Naive thymus-derived CD4-positive, alpha-beta T cell (primary cell): ENCODE data around the gene LAMA3. TPM values are rescaled to one million over a fixed set of nuclear protein-coding genes. Genes with fewer than 3 reads are reported as not detected.
A peak's percentile ranks its signal among the peaks of the same experiment; 100 is the strongest.

Source experiments
- ATAC-seq: fragments of 150-1000 bp; cut with Tn5 transposase; 2 replicates; pipeline ENCODE4 v1.10.0; 2021; ENCODE audit warnings: mild to moderate bottlenecking, moderate library complexity
- CTCF ChIA-PET: fragments of 350-600 bp; sonication (Branson Sonifier 250); formaldehyde crosslinking; loops from one replicate; lab custom pipeline; 2021; ENCODE audit warnings: antibody characterized with exemption; lab: Charles Lee
- POLR2A ChIA-PET: fragments of 350-600 bp; sonication (Branson Sonifier 250); formaldehyde crosslinking; loops from one replicate; lab custom pipeline; 2021; ENCODE audit warnings: antibody characterized with exemption, inconsistent platforms; lab: Charles Lee
- DNase-seq, 9 donors: peaks; one replicate each; pipeline versions ENCODE4 v3.0.0 to v3.0.0-alpha.2; 2020 to 2022; ENCODE audit warnings: mixed read lengths in 1 of 9
- H3K27ac ChIP-seq: one replicate; pipeline ENCODE4 v1.7.0; 2013; ENCODE audit warnings: mild to moderate bottlenecking, low read depth, low read length, moderate library complexity
- H3K27me3 ChIP-seq, 2 donors: one replicate each; pipeline ENCODE4 v1.7.0; 2013; ENCODE audit warnings: low read length in 2 of 2, mild to moderate bottlenecking in 2 of 2, moderate library complexity in 2 of 2; ENCODE audit not compliant: control insufficient read depth in 2 of 2, insufficient read depth in 2 of 2
- H3K36me3 ChIP-seq, 3 experiments: 1 replicate in 2 of 3; 2 replicates in 1 of 3; pipeline ENCODE4 v1.7.0; 2013; ENCODE audit warnings: low read length in 3 of 3, mild to moderate bottlenecking in 3 of 3, moderate library complexity in 1 of 3; ENCODE audit not compliant: insufficient read depth in 3 of 3, control insufficient read depth in 2 of 3
- H3K4me1 ChIP-seq, 2 donors: one replicate each; pipeline ENCODE4 v1.7.0; 2013; ENCODE audit warnings: low read length in 2 of 2, mild to moderate bottlenecking in 2 of 2, moderate library complexity in 1 of 2; ENCODE audit not compliant: control insufficient read depth in 2 of 2, insufficient read depth in 2 of 2
- H3K4me3 ChIP-seq: 2 replicates; pipeline ENCODE4 v1.7.0; 2013; ENCODE audit warnings: mild to moderate bottlenecking, low read length
- H3K9me3 ChIP-seq, 3 experiments: 1 replicate in 2 of 3; 2 replicates in 1 of 3; pipeline ENCODE4 v1.7.0; 2013; ENCODE audit warnings: low read length in 3 of 3; ENCODE audit not compliant: control insufficient read depth in 2 of 3
- H3K27ac Mint-ChIP-seq, 9 donors: one replicate each; pipeline ENCODE4 v1.8.0; 2020 to 2022; ENCODE audit warnings: mixed read lengths in 9 of 9, mild to moderate bottlenecking in 8 of 9, moderate library complexity in 5 of 9, inconsistent platforms in 2 of 9
- H3K27me3 Mint-ChIP-seq, 5 donors: one replicate each; pipeline ENCODE4 v1.8.0; 2021 to 2022; ENCODE audit warnings: mixed read lengths in 5 of 5, mild to moderate bottlenecking in 1 of 5
- H3K36me3 Mint-ChIP-seq, 5 donors: one replicate each; pipeline ENCODE4 v1.8.0; 2020 to 2022; ENCODE audit warnings: mixed read lengths in 5 of 5, mild to moderate bottlenecking in 3 of 5, inconsistent platforms in 1 of 5
- H3K4me1 Mint-ChIP-seq, 7 donors: one replicate each; pipeline ENCODE4 v1.8.0; 2020 to 2022; ENCODE audit warnings: mixed read lengths in 7 of 7, mild to moderate bottlenecking in 3 of 7, inconsistent platforms in 1 of 7
- H3K4me3 Mint-ChIP-seq, 10 donors: one replicate each; pipeline ENCODE4 v1.8.0; 2020 to 2022; ENCODE audit warnings: mild to moderate bottlenecking in 10 of 10, mixed read lengths in 10 of 10, moderate library complexity in 6 of 10, inconsistent platforms in 2 of 10
- H3K9me3 Mint-ChIP-seq, 11 donors: one replicate each; pipeline ENCODE4 v1.8.0; 2020 to 2022; ENCODE audit warnings: mixed read lengths in 11 of 11, mild to moderate bottlenecking in 4 of 11, inconsistent platforms in 1 of 11, moderate library complexity in 1 of 11
- intact Hi-C, 2 donors: fragments of 100-400 bp; cut with micrococcal nuclease; formaldehyde crosslinking; loops; one replicate each; pipeline ENCODE4 v1.15.1; 2023
- polyA plus RNA-seq, 2 donors: library from polyadenylated mRNA; unstranded; fragments of 300-500 nt; fragmentation: Illumina TruSeq; gene quantifications; one replicate each; pipeline ENCODE4 v1.2.3, GENCODE V29; 2021
- total RNA-seq, 6 experiments: library from RNA in 5 of 6; stranded (reverse) in 5 of 6; gene quantifications; 1 replicate in 5 of 6; 2 replicates in 1 of 6; pipeline ENCODE4 v1.2.3 and lab custom pipeline; 2021 to 2026

The LAMA3 gene
- total and polyA plus RNA-seq, 7 experiments from 2014 or later, result 0.22 TPM; not detected in 6

GRCh38 chr18:23857164-23857552 lies 167.9 kb downstream of the LAMA3 start:
- ChIA-PET CTCF (no interaction called here), POLR2A (interaction anchor here (0.6 to 0.8 kb wide), 2 partner anchors 31 to 516 kb away, joined by 3 to 4 read pairs; no protein-coding TSS in a partner anchor)
- ATAC-seq (no peak), DNase-seq (no peak)
- Histone ChIP-seq H3K4me3 (no peak overlapping the region), H3K27ac (no peak overlapping the region), H3K36me3 (no peaks in the 10 kb centered on the region), H3K27me3 (no peaks in the 10 kb centered on the region), H3K9me3 (no peaks in the 10 kb centered on the region), H3K4me1 (no peaks in the 10 kb centered on the region)
- no peaks in the 10 kb centered on the region for H3K27me3 Mint-ChIP-seq
- no peak overlapping the region for H3K4me3 Mint-ChIP-seq
- H3K36me3 Mint-ChIP-seq, result peaks cover 0 to 3% (median 0%) of the 10 kb centered on the region in 5 donors
- peak overlapping the region in 1 of 9 donors; percentile 12 for H3K27ac Mint-ChIP-seq
- intact Hi-C loops, result no loop called here
- peaks cover 13 to 29% (median 18%) of the 10 kb centered on the region in 7 donors for H3K4me1 Mint-ChIP-seq
- no peaks in the 10 kb centered on the region for H3K9me3 Mint-ChIP-seq

GRCh38 chr18:23857756-23858155 lies 168.5 kb downstream of the LAMA3 start:
- Mint-ChIP-seq H3K27me3 (no peaks in the 10 kb centered on the region), H3K36me3 (peaks cover 0 to 3% (median 0%) of the 10 kb centered on the region in 5 donors), H3K4me1 (peaks cover 13 to 29% (median 17%) of the 10 kb centered on the region in 7 donors), H3K9me3 (no peaks in the 10 kb centered on the region), H3K4me3 (no peak overlapping the region), H3K27ac (peak overlapping the region in 1 of 9 donors; percentile 26)
- DNase-seq (no peak), ATAC-seq (no peak)
- H3K9me3 ChIP-seq, result no peaks in the 10 kb centered on the region
- no peaks in the 10 kb centered on the region for H3K36me3 ChIP-seq
- H3K4me3 ChIP-seq, result no peak overlapping the region
- no peaks in the 10 kb centered on the region for H3K4me1 ChIP-seq
- intact Hi-C loops, result no loop called here
- H3K27me3 ChIP-seq, result no peaks in the 10 kb centered on the region
- H3K27ac ChIP-seq, result no peak overlapping the region
- POLR2A ChIA-PET, result interaction anchor here (0.6 to 0.8 kb wide), 2 partner anchors 255 to 515 kb away, joined by 4 to 7 read pairs; no protein-coding TSS in a partner anchor
- CTCF ChIA-PET, result no interaction called here

GRCh38 chr18:23859466-23860336 lies 170.4 kb downstream of the LAMA3 start:
- peak overlapping the region in 2 of 9 donors; percentile 53 to 63 for H3K27ac Mint-ChIP-seq

GRCh38 chr18:23861326-23861725 lies 172.1 kb downstream of the LAMA3 start:
- POLR2A ChIA-PET, result interaction anchor here (0.6 to 1.4 kb wide), 3 partner anchors 10 to 138 kb away, joined by 3 to 7 read pairs (median 4); no protein-coding TSS in a partner anchor
- H3K27ac ChIP-seq, result no peak overlapping the region
- CTCF ChIA-PET, result interaction anchor here (0.5 kb wide), 1 partner anchor 391 kb away, joined by 3 read pairs; no protein-coding TSS in a partner anchor

More at GRCh38 chr18:23859466-23860336, 170.4 kb downstream of the LAMA3 start:
- H3K27me3 ChIP-seq, result no peaks in the 10 kb centered on the region
- Mint-ChIP-seq H3K36me3 (peaks cover 0 to 3% (median 0%) of the 10 kb centered on the region in 5 donors), H3K27me3 (no peaks in the 10 kb centered on the region), H3K9me3 (no peaks in the 10 kb centered on the region), H3K4me1 (peaks cover 16 to 43% (median 24%) of the 10 kb centered on the region in 7 donors), H3K4me3 (no peak overlapping the region)
- ATAC-seq (no peak), DNase-seq (no peak)
- ChIA-PET POLR2A (no interaction called here), CTCF (interaction anchor here (0.6 kb wide), 1 partner anchor 9 kb away, joined by 3 read pairs; no protein-coding TSS in a partner anchor)
- H3K27ac ChIP-seq, result no peak overlapping the region
- H3K36me3 ChIP-seq, result no peaks in the 10 kb centered on the region
- H3K4me1 ChIP-seq, result peaks cover 3% of the 10 kb centered on the region in 2 donors
- H3K4me3 ChIP-seq, result no peak overlapping the region
- H3K9me3 ChIP-seq, result no peaks in the 10 kb centered on the region
- intact Hi-C loops, result no loop called here

GRCh38 chr18:23861805-23862470 lies 172.7 kb downstream of the LAMA3 start:
- H3K36me3 ChIP-seq, result no peaks in the 10 kb centered on the region
- no peaks in the 10 kb centered on the region for H3K27me3 ChIP-seq
- H3K27ac ChIP-seq, result no peak overlapping the region
- Mint-ChIP-seq H3K27me3 (no peaks in the 10 kb centered on the region), H3K36me3 (peaks cover 0 to 9% (median 0%) of the 10 kb centered on the region in 5 donors), H3K27ac (peak overlapping the region in 8 of 9 donors; percentile 13 to 73 (median 60)), H3K4me1 (peaks cover 26 to 58% (median 45%) of the 10 kb centered on the region in 7 donors), H3K9me3 (no peaks in the 10 kb centered on the region), H3K4me3 (no peak overlapping the region)
- H3K4me1 ChIP-seq, result peaks cover 24 to 25% of the 10 kb centered on the region in 2 donors
- DNase-seq, result no peak
- ChIA-PET POLR2A (interaction anchor here (0.6 to 1.4 kb wide), 2 partner anchors 9 to 33 kb away, joined by 3 to 7 read pairs; no protein-coding TSS in a partner anchor), CTCF (no interaction called here)
- ATAC-seq, result no peak
- H3K9me3 ChIP-seq, result no peaks in the 10 kb centered on the region
- intact Hi-C loops, result loop anchor here in 1 of 2 donors (2.0 kb wide), 1 partner anchor 13 kb away; no protein-coding TSS in a partner anchor
- H3K4me3 ChIP-seq, result no peak overlapping the region

More at GRCh38 chr18:23861326-23861725, 172.1 kb downstream of the LAMA3 start:
- H3K27me3 Mint-ChIP-seq, result no peaks in the 10 kb centered on the region
- H3K4me3 Mint-ChIP-seq, result no peak overlapping the region
- Histone ChIP-seq H3K4me3 (no peak overlapping the region), H3K27me3 (no peaks in the 10 kb centered on the region), H3K9me3 (no peaks in the 10 kb centered on the region), H3K4me1 (peaks cover 19 to 20% of the 10 kb centered on the region in 2 donors), H3K36me3 (no peaks in the 10 kb centered on the region)
- peaks cover 28 to 58% (median 40%) of the 10 kb centered on the region in 7 donors for H3K4me1 Mint-ChIP-seq
- peaks cover 0 to 9% (median 0%) of the 10 kb centered on the region in 5 donors for H3K36me3 Mint-ChIP-seq
- H3K27ac Mint-ChIP-seq, result peak overlapping the region in 2 of 9 donors; percentile 17 to 50
- ATAC-seq (no peak), DNase-seq (no peak)
- intact Hi-C loops, result no loop called here
- no peaks in the 10 kb centered on the region for H3K9me3 Mint-ChIP-seq

GRCh38 chr18:23864624-23865023 lies 175.4 kb downstream of the LAMA3 start:
- H3K4me3 ChIP-seq, result no peak overlapping the region
- H3K9me3 ChIP-seq, result no peaks in the 10 kb centered on the region
- no peaks in the 10 kb centered on the region for H3K36me3 ChIP-seq
- ChIA-PET CTCF (no interaction called here), POLR2A (no interaction called here)
- Mint-ChIP-seq H3K36me3 (peaks cover 0 to 9% (median 0%) of the 10 kb centered on the region in 5 donors), H3K27ac (peak overlapping the region; percentile 63 to 87 (median 82)), H3K9me3 (no peaks in the 10 kb centered on the region), H3K4me1 (peaks cover 30 to 65% (median 52%) of the 10 kb centered on the region in 7 donors), H3K4me3 (peak overlapping the region in 8 of 10 donors; percentile 8 to 66 (median 45)), H3K27me3 (peaks cover 0 to 6% (median 0%) of the 10 kb centered on the region in 5 donors)
- intact Hi-C loops, result loop anchor here (1.0 to 2.0 kb wide), 2 partner anchors 36 to 150 kb away; partner anchors contain the start of gene TTC39C (in 1 of the 2)
- DNase-seq (peak in 6 of 9 donors; percentile 13 to 46 (median 35)), ATAC-seq (peak; percentile 71)
- no peaks in the 10 kb centered on the region for H3K27me3 ChIP-seq
- H3K4me1 ChIP-seq, result peaks cover 30 to 31% of the 10 kb centered on the region in 2 donors
- H3K27ac ChIP-seq, result peak overlapping the region; percentile 34
